Measurements from ENCODE around the gene LPAR2.

DNA sequence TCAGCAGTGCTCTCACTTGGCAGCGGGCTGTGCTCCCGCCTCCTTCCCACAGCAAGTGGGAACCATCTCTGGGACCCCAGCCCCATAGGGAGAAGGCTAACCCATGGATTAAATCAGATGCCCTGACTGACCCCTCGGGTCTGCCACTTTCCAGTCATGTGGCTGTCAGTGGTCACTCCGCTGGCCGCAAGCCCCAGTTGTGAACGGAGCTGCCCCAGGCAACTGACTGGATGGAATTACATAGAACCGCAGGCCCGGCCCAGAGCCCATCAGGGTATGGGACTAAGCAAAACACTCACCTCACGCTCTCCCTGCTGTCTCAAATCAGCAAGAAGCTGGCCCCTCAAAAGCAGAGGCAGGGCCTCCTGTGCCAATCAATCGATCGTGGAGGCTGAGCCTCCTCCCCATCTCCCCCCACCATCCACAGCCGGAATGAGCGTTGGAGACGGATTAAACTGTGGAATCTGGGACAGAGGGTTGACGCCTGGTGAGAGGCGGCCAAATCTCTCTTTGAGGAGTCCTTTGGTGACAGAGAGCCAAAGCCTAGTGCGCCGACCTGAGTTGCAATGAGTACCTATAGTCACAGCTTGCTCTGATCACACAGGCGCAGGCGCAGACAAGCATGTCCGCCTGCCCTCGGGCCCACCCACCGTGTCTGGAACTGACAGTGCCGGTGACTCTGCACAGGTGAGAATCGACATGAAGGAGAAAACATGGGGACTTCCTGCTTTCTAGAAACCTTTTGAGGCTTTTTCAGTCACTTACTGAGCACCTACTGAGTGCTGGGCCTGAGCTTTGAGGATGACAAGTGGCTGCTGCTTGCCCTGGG is 48.3 kb downstream of the LPAR2 start:
- TF ChIP-seq, protein P1, sequence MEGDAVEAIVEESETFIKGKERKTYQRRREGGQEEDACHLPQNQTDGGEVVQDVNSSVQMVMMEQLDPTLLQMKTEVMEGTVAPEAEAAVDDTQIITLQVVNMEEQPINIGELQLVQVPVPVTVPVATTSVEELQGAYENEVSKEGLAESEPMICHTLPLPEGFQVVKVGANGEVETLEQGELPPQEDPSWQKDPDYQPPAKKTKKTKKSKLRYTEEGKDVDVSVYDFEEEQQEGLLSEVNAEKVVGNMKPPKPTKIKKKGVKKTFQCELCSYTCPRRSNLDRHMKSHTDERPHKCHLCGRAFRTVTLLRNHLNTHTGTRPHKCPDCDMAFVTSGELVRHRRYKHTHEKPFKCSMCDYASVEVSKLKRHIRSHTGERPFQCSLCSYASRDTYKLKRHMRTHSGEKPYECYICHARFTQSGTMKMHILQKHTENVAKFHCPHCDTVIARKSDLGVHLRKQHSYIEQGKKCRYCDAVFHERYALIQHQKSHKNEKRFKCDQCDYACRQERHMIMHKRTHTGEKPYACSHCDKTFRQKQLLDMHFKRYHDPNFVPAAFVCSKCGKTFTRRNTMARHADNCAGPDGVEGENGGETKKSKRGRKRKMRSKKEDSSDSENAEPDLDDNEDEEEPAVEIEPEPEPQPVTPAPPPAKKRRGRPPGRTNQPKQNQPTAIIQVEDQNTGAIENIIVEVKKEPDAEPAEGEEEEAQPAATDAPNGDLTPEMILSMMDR (conservative IDR thresholded peaks at IDR 0.05; ENCODE audit: low read length), result no peak
- no peak for TF ChIP-seq EZH2phosphoT487 (IDR thresholded peaks at IDR 0.05; ENCODE audit: borderline replicate concordance)
